ENCODE results near the gene CCT5. TPM values are rescaled to one million over a fixed set of nuclear protein-coding genes. Genes with fewer than 3 reads are reported as not detected.

Gene CCT5
- total RNA-seq, 1 donor from 2014 or later: 494 TPM

- Mint-ChIP-seq H3K27me3 (ENCODE audit: low read depth) (no peaks in the 10 kb centered on the region), H3K36me3 (ENCODE audit: low read depth) (peaks cover 56% of the 10 kb centered on the region), H3K4me1 (ENCODE audit: low read depth) (peaks cover 47% of the 10 kb centered on the region), H3K9me3 (no peaks in the 10 kb centered on the region), H3K4me3 (ENCODE audit: low read depth) (peak overlapping the region; percentile 96), H3K27ac (peak overlapping the region; percentile 85)
- intact Hi-C loops (cut with micrococcal nuclease): loop anchor here (10.0 kb wide), 1 partner anchor 383 kb away; no protein-coding TSS in a partner anchor
- no peak for DNase-seq (ENCODE audit: low spot score)
These were observed 1.3 kb downstream of the CCT5 start for GRCh38 chr5:10251405-10251804.

- Mint-ChIP-seq H3K4me3 (ENCODE audit: low read depth) (no peak overlapping the region), H3K27ac (no peak overlapping the region), H3K36me3 (ENCODE audit: low read depth) (peaks cover 71% of the 10 kb centered on the region), H3K4me1 (ENCODE audit: low read depth) (peaks cover 47% of the 10 kb centered on the region), H3K9me3 (no peaks in the 10 kb centered on the region), H3K27me3 (ENCODE audit: low read depth) (no peaks in the 10 kb centered on the region)
- DNase-seq (ENCODE audit: low spot score): no peak
- intact Hi-C loops (cut with micrococcal nuclease): loop anchor here (10.0 kb wide), 1 partner anchor 381 kb away; no protein-coding TSS in a partner anchor
These were observed 3.3 kb downstream of the CCT5 start for GRCh38 chr5:10253390-10253789.

DNA sequence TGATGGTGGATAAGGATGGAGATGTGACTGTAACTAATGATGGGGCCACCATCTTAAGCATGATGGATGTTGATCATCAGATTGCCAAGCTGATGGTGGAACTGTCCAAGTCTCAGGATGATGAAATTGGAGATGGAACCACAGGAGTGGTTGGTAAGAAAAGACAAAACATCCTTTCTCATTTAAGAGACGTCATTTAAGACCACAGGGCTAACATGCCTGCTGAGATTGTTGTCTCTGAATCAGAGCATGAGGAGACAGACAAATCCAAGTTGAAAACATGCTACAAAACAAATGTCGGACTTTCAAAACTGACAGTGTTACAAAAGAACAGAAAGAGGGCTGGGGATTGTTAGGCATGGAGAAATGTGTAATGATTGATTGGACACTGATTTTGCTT, 4.6 kb downstream of the CCT5 start:
- Mint-ChIP-seq H3K36me3 (ENCODE audit: low read depth) (peaks cover 82% of the 10 kb centered on the region), H3K4me1 (ENCODE audit: low read depth) (peaks cover 42% of the 10 kb centered on the region), H3K4me3 (ENCODE audit: low read depth) (no peak overlapping the region), H3K9me3 (no peaks in the 10 kb centered on the region), H3K27me3 (ENCODE audit: low read depth) (no peaks in the 10 kb centered on the region), H3K27ac (no peak overlapping the region)
- intact Hi-C loops (cut with micrococcal nuclease): loop anchor here (10.0 kb wide), 1 partner anchor 380 kb away; no protein-coding TSS in a partner anchor
- no peak for DNase-seq (ENCODE audit: low spot score)

GRCh38 chr5:10257870-10258269, 7.8 kb downstream of the CCT5 start:
- H3K27ac Mint-ChIP-seq: peak overlapping the region; percentile 79
- H3K4me1 Mint-ChIP-seq (ENCODE audit: low read depth): peaks cover 30% of the 10 kb centered on the region
- no peak overlapping the region for H3K4me3 Mint-ChIP-seq (ENCODE audit: low read depth)
- intact Hi-C loops (cut with micrococcal nuclease): loop anchor here (10.0 kb wide), 1 partner anchor 377 kb away; no protein-coding TSS in a partner anchor
- DNase-seq (ENCODE audit: low spot score): no peak
- no peaks in the 10 kb centered on the region for H3K9me3 Mint-ChIP-seq
- H3K27me3 Mint-ChIP-seq (ENCODE audit: low read depth): no peaks in the 10 kb centered on the region
- H3K36me3 Mint-ChIP-seq (ENCODE audit: low read depth): peaks cover 91% of the 10 kb centered on the region

GRCh38 chr5:10259899-10260298, 9.8 kb downstream of the CCT5 start:
- intact Hi-C loops (cut with micrococcal nuclease): loop anchor here (10.0 kb wide), 1 partner anchor 375 kb away; no protein-coding TSS in a partner anchor
- peaks cover 91% of the 10 kb centered on the region for H3K36me3 Mint-ChIP-seq (ENCODE audit: low read depth)

DNA sequence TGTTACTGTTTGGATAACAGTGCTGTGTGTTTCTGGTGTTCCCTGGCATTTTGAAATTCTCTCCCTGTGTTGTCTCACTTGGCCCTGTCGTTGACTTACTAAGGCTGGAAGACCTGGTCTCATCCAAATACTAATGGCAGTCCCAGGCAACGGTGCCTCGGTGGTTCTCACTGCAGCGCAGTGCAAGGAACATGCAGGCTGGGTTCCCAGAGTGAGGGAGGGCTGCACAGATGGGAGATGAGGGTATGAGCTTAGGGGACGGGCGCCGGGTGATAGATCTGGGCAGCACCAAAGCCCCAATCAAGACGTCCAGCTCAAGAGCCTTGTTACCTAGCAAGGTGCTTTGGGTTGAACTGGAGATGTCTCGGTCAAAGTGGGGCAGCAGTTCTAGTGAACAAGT, 11.0 kb downstream of the CCT5 start:
- peaks cover 11% of the 10 kb centered on the region for H3K4me1 Mint-ChIP-seq (ENCODE audit: low read depth)
- H3K27me3 Mint-ChIP-seq (ENCODE audit: low read depth): no peaks in the 10 kb centered on the region
- peaks cover 91% of the 10 kb centered on the region for H3K36me3 Mint-ChIP-seq (ENCODE audit: low read depth)
- no peak for DNase-seq (ENCODE audit: low spot score)
- intact Hi-C loops (cut with micrococcal nuclease): no loop called here
- no peaks in the 10 kb centered on the region for H3K9me3 Mint-ChIP-seq
- no peak overlapping the region for H3K4me3 Mint-ChIP-seq (ENCODE audit: low read depth)
- H3K27ac Mint-ChIP-seq: no peak overlapping the region

More at GRCh38 chr5:10259899-10260298, 9.8 kb downstream of the CCT5 start:
- no peaks in the 10 kb centered on the region for H3K9me3 Mint-ChIP-seq
- no peak overlapping the region for H3K27ac Mint-ChIP-seq
- DNase-seq (ENCODE audit: low spot score): no peak
- H3K4me3 Mint-ChIP-seq (ENCODE audit: low read depth): no peak overlapping the region
- H3K27me3 Mint-ChIP-seq (ENCODE audit: low read depth): no peaks in the 10 kb centered on the region
- H3K4me1 Mint-ChIP-seq (ENCODE audit: low read depth): peaks cover 19% of the 10 kb centered on the region

- intact Hi-C loops (cut with micrococcal nuclease): no loop called here
- H3K27me3 Mint-ChIP-seq (ENCODE audit: low read depth): no peaks in the 10 kb centered on the region
- no peak overlapping the region for H3K4me3 Mint-ChIP-seq (ENCODE audit: low read depth)
- H3K4me1 Mint-ChIP-seq (ENCODE audit: low read depth): peaks cover 10% of the 10 kb centered on the region
- H3K9me3 Mint-ChIP-seq: no peaks in the 10 kb centered on the region
- H3K27ac Mint-ChIP-seq: no peak overlapping the region
- no peak for DNase-seq (ENCODE audit: low spot score)
- peaks cover 84% of the 10 kb centered on the region for H3K36me3 Mint-ChIP-seq (ENCODE audit: low read depth)
These were observed 12.2 kb downstream of the CCT5 start for GRCh38 chr5:10262121-10262774.

DNA sequence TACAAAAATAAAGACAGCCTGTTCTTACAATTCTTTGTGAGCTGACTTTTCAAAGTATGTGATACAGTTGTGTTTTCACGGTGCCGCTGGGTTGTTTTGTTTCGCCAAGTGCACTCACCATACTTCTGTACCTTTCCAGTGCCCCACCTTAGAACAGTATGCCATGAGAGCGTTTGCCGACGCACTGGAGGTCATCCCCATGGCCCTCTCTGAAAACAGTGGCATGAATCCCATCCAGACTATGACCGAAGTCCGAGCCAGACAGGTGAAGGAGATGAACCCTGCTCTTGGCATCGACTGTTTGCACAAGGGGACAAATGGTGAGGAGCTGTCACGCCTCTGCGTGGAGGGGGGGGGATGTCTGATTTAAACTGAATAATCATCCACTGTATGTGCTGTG, 12.9 kb downstream of the CCT5 start:
- Mint-ChIP-seq H3K4me1 (ENCODE audit: low read depth) (peaks cover 4% of the 10 kb centered on the region), H3K27me3 (ENCODE audit: low read depth) (no peaks in the 10 kb centered on the region), H3K4me3 (ENCODE audit: low read depth) (no peak overlapping the region), H3K36me3 (ENCODE audit: low read depth) (peaks cover 77% of the 10 kb centered on the region), H3K27ac (no peak overlapping the region), H3K9me3 (no peaks in the 10 kb centered on the region)
- intact Hi-C loops (cut with micrococcal nuclease): no loop called here
- no peak for DNase-seq (ENCODE audit: low spot score)

GRCh38 chr5:10264604-10265003, 14.5 kb downstream of the CCT5 start:
- Mint-ChIP-seq H3K36me3 (ENCODE audit: low read depth) (peaks cover 62% of the 10 kb centered on the region), H3K4me1 (ENCODE audit: low read depth) (no peaks in the 10 kb centered on the region), H3K9me3 (no peaks in the 10 kb centered on the region), H3K27me3 (ENCODE audit: low read depth) (no peaks in the 10 kb centered on the region), H3K27ac (no peak overlapping the region), H3K4me3 (ENCODE audit: low read depth) (no peak overlapping the region)
- DNase-seq (ENCODE audit: low spot score): no peak
- intact Hi-C loops (cut with micrococcal nuclease): no loop called here

DNA sequence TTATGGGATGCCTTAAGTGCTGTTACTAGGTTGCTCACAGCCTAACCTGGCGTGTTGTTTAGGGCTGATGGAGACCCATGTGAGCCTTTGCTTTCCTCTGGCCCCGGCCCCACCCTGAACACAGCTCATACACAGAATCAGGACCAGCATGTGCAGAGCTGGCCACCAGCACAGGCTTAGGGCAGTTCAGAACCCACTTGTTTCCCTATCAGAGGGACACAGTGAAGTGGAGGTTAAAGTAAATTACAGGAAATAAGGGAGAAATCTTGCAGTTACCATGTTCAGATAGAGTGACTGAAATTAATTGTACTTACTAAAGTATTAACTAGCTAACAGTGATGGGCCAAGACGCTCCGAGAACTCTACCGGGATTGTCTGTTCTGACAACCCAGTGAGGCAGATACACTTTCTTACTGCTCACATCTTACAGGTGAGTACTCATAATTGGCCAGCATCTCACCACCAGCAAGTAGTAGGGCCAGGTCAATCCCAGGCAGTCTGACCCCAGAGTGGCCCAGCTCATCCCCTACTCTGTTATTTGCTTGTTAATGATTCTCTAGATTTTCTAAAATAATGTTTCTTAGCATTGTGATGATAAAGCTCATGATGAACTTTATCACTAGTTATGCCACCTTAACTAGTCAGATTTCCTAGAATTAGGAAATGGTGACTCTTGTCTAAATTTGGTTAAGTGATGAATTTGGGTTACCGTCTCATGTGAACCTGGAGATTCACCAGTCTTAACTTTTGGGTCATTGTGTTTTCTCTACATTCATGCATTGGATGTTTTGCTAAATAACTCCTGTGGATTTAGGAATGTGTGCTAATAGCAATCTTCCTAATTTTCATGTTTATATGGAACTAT, 15.4 kb downstream of the CCT5 start:
- Mint-ChIP-seq H3K27ac (no peak overlapping the region), H3K36me3 (ENCODE audit: low read depth) (peaks cover 54% of the 10 kb centered on the region), H3K4me1 (ENCODE audit: low read depth) (no peaks in the 10 kb centered on the region), H3K27me3 (ENCODE audit: low read depth) (no peaks in the 10 kb centered on the region), H3K4me3 (ENCODE audit: low read depth) (no peak overlapping the region), H3K9me3 (no peaks in the 10 kb centered on the region)
- DNase-seq (ENCODE audit: low spot score): no peak
- intact Hi-C loops (cut with micrococcal nuclease): no loop called here

DNA sequence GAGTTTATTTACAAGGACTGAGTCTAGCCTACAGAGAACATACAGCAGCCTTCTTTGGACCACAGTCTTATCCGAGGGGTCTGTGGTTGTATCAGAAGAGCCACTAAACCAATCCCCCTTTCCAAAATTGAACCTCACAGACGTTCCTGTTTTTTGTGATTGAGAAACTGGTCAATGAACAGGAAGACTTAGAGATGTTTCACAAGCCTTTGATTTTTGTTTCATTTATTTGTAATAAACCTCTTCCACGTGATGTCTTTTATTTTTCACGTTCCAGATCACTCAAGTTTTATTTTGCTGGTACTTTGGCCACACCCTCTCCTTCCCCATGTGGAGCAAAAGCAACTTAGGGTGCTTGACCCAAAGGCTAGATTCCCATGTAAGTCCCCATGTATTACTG, 16.1 kb downstream of the CCT5 start:
- intact Hi-C loops (cut with micrococcal nuclease): no loop called here
- Mint-ChIP-seq H3K4me3 (ENCODE audit: low read depth) (no peak overlapping the region), H3K9me3 (no peaks in the 10 kb centered on the region), H3K27me3 (ENCODE audit: low read depth) (no peaks in the 10 kb centered on the region), H3K27ac (no peak overlapping the region), H3K4me1 (ENCODE audit: low read depth) (no peaks in the 10 kb centered on the region), H3K36me3 (ENCODE audit: low read depth) (peaks cover 48% of the 10 kb centered on the region)
- DNase-seq (ENCODE audit: low spot score): no peak

DNA sequence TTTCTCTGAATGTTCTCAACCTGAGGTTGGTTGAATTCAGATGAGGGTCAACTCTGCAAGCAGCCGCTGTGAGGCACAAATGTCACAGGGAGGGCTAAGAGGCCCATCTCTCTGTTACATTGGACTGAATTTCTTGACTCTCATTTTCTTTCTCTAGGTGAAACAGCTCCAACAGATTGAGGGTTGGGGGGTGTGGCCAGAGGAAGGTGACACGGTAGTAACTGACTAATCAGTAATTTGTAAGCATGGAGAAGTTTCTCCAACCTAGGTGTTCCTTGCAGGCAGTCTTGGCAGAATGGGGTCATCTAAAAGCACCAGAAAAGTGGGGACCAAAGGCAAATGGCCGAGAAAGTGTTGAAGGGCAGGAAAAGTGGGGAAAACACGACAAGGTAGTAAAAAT, 16.8 kb downstream of the CCT5 start:
- no peaks in the 10 kb centered on the region for H3K4me1 Mint-ChIP-seq (ENCODE audit: low read depth)
- peaks cover 43% of the 10 kb centered on the region for H3K36me3 Mint-ChIP-seq (ENCODE audit: low read depth)
- no peak overlapping the region for H3K4me3 Mint-ChIP-seq (ENCODE audit: low read depth)
- H3K9me3 Mint-ChIP-seq: no peaks in the 10 kb centered on the region
- no peak for DNase-seq (ENCODE audit: low spot score)
- peaks cover 3% of the 10 kb centered on the region for H3K27me3 Mint-ChIP-seq (ENCODE audit: low read depth)
- H3K27ac Mint-ChIP-seq: no peak overlapping the region
- intact Hi-C loops (cut with micrococcal nuclease): no loop called here

GRCh38 chr5:10268100-10268499, 18.0 kb downstream of the CCT5 start:
- H3K27me3 Mint-ChIP-seq (ENCODE audit: low read depth): peaks cover 12% of the 10 kb centered on the region
- intact Hi-C loops (cut with micrococcal nuclease): no loop called here
- H3K36me3 Mint-ChIP-seq (ENCODE audit: low read depth): peaks cover 32% of the 10 kb centered on the region
- no peak for DNase-seq (ENCODE audit: low spot score)
- no peaks in the 10 kb centered on the region for H3K9me3 Mint-ChIP-seq
- H3K4me3 Mint-ChIP-seq (ENCODE audit: low read depth): no peak overlapping the region
- peaks cover 3% of the 10 kb centered on the region for H3K4me1 Mint-ChIP-seq (ENCODE audit: low read depth)
- H3K27ac Mint-ChIP-seq: no peak overlapping the region
